ENCODE data around the gene CYP4V2. TPM values are rescaled to one million over a fixed set of nuclear protein-coding genes. Genes with fewer than 3 reads are reported as not detected.
A peak's percentile ranks its signal among the peaks of the same experiment; 100 is the strongest.

Gene CYP4V2
- polyA plus RNA-seq, result 10 to 100 TPM; 19.5 to 49.9 (median 25.8) TPM
- long read RNA-seq, donor 1, partial matches to known transcripts, result 9 of 11 reads
- long read RNA-seq, donor 1, other reads (novel, unspliced or antisense), result 0 of 11 reads
- long read RNA-seq, donor 2, partial matches to known transcripts, result 0 of 1 reads
- long read RNA-seq, donor 2, other reads (novel, unspliced or antisense), result 0 of 1 reads
- long read RNA-seq, donor 3, partial matches to known transcripts, result 8 of 9 reads
- long read RNA-seq, donor 3, other reads (novel, unspliced or antisense), result 0 of 9 reads
- long read RNA-seq, donor 4, result 0 reads
- long read RNA-seq, donor 5, result 0 reads
- long read RNA-seq, donor 6, partial matches to known transcripts, result 0 of 2 reads
- long read RNA-seq, donor 6, other reads (novel, unspliced or antisense), result 0 of 2 reads
- long read RNA-seq, donor 7, result 0 reads
- long read RNA-seq, donor 8, result 0 reads
- long read RNA-seq, donor 9, partial matches to known transcripts, result 0 of 2 reads
- long read RNA-seq, donor 9, other reads (novel, unspliced or antisense), result 0 of 2 reads
- long read RNA-seq, donor 10, partial matches to known transcripts, result 9 of 13 reads
- long read RNA-seq, donor 10, other reads (novel, unspliced or antisense), result 0 of 13 reads

GRCh38 chr4:186191200-186192065 lies at the start of gene CYP4V2:
Gene CYP4V2 (plus strand): TSS chr4:186191567. CDS start chr4:186191824, 257 bp downstream.
- WGBS, 3 donors, result 0 to 1% (median 0%) methylated on average over 56 to 107 of the region's 107 CpGs

GRCh38 chr4:186144198-186144945 lies 47.0 kb upstream of the CYP4V2 start:
- 1 to 3% (median 1%) methylated on average over 24 to 72 of the region's 72 CpGs for WGBS, 3 donors
- Histone ChIP-seq H3K27ac (ENCODE audit: low read depth in 1 of 3, low read length in 2 of 3) (peak overlapping the region; percentile 28 to 76 (median 56)), H3K27me3 (ENCODE audit: control insufficient read depth in 3 of 3, insufficient read depth in 3 of 3, low read length in 3 of 3) (peaks cover 0 to 3% (median 0%) of the 10 kb centered on the region in 3 donors), H3K4me3 (ENCODE audit: low read depth in 1 of 3, low read length in 3 of 3) (peak overlapping the region; percentile 29 to 71 (median 70)), H3K36me3 (ENCODE audit: control insufficient read depth in 3 of 3, insufficient read depth in 2 of 3, low read depth in 1 of 3, low read length in 3 of 3) (peaks cover 0 to under 1% (median 0%) of the 10 kb centered on the region in 3 donors), H3K4me1 (ENCODE audit: control insufficient read depth in 3 of 3, insufficient read depth in 2 of 3, low read depth in 1 of 3, low read length in 2 of 3) (peaks cover 0 to 12% (median 0%) of the 10 kb centered on the region in 3 donors), H3K9me3 (ENCODE audit: control insufficient read depth in 2 of 2, insufficient read depth in 1 of 2, low read depth in 1 of 2, low read length in 1 of 2) (no peaks in the 10 kb centered on the region)
- DNase-seq, result peak; percentile 29 to 80
- no peak for FAIRE-seq

More at GRCh38 chr4:186191200-186192065, at the start of gene CYP4V2:
- Histone ChIP-seq H3K27me3 (ENCODE audit: control insufficient read depth in 3 of 3, insufficient read depth in 3 of 3, low read length in 3 of 3) (no peaks in the 10 kb centered on the region), H3K27ac (ENCODE audit: low read depth in 1 of 3, low read length in 2 of 3) (peak within 1 kb of the TSS; percentile 99 to 100 (median 100)), H3K36me3 (ENCODE audit: control insufficient read depth in 3 of 3, insufficient read depth in 2 of 3, low read depth in 1 of 3, low read length in 3 of 3) (peaks cover 0 to 18% (median 6%) of the 10 kb centered on the region in 3 donors), H3K9me3 (ENCODE audit: control insufficient read depth in 2 of 2, insufficient read depth in 1 of 2, low read depth in 1 of 2, low read length in 1 of 2) (peaks cover 0 to 2% of the 10 kb centered on the region in 2 donors), H3K4me3 (ENCODE audit: low read depth in 1 of 3, low read length in 3 of 3) (peak within 1 kb of the TSS; percentile 85 to 100 (median 95)), H3K4me1 (ENCODE audit: control insufficient read depth in 3 of 3, insufficient read depth in 2 of 3, low read depth in 1 of 3, low read length in 2 of 3) (peaks cover 7 to 22% (median 9%) of the 10 kb centered on the region in 3 donors)
- DNase-seq, result peak; percentile 90 to 96
- FAIRE-seq, result no peak

- H3K27ac ChIP-seq (ENCODE audit: low read depth in 1 of 3, low read length in 2 of 3), result peak overlapping the region; percentile 28 to 64 (median 59)
- H3K4me1 ChIP-seq (ENCODE audit: control insufficient read depth in 3 of 3, insufficient read depth in 2 of 3, low read depth in 1 of 3, low read length in 2 of 3), result peaks cover 0 to 12% (median 0%) of the 10 kb centered on the region in 3 donors
- peaks cover 0 to 5% (median 0%) of the 10 kb centered on the region in 3 donors for H3K36me3 ChIP-seq (ENCODE audit: control insufficient read depth in 3 of 3, insufficient read depth in 2 of 3, low read depth in 1 of 3, low read length in 3 of 3)
- 1 to 3% (median 1%) methylated on average over 29 to 54 of the region's 54 CpGs for WGBS, 3 donors
- H3K4me3 ChIP-seq (ENCODE audit: low read depth in 1 of 3, low read length in 3 of 3), result peak overlapping the region; percentile 29 to 70 (median 56)
- H3K27me3 ChIP-seq (ENCODE audit: control insufficient read depth in 3 of 3, insufficient read depth in 3 of 3, low read length in 3 of 3), result peaks cover 0 to 3% (median 0%) of the 10 kb centered on the region in 3 donors
- no peaks in the 10 kb centered on the region for H3K9me3 ChIP-seq (ENCODE audit: control insufficient read depth in 2 of 2, insufficient read depth in 1 of 2, low read depth in 1 of 2, low read length in 1 of 2)
- FAIRE-seq, result no peak
- DNase-seq, result peak; percentile 42 to 80
Measured at GRCh38 chr4:186144946-186145569, 46.3 kb upstream of the CYP4V2 start.

GRCh38 chr4:186146458-186146857 lies 44.9 kb upstream of the CYP4V2 start:
- H3K4me3 ChIP-seq (ENCODE audit: low read depth in 1 of 3, low read length in 3 of 3), result no peak overlapping the region
- peaks cover 0 to 3% (median 0%) of the 10 kb centered on the region in 3 donors for H3K27me3 ChIP-seq (ENCODE audit: control insufficient read depth in 3 of 3, insufficient read depth in 3 of 3, low read length in 3 of 3)
- no peaks in the 10 kb centered on the region for H3K9me3 ChIP-seq (ENCODE audit: control insufficient read depth in 2 of 2, insufficient read depth in 1 of 2, low read depth in 1 of 2, low read length in 1 of 2)
- 73 to 90% (median 78%) methylated on average over 9 of the region's 9 CpGs for WGBS, 3 donors
- DNase-seq, result no peak
- H3K4me1 ChIP-seq (ENCODE audit: control insufficient read depth in 3 of 3, insufficient read depth in 2 of 3, low read depth in 1 of 3, low read length in 2 of 3), result peaks cover 0 to 12% (median 0%) of the 10 kb centered on the region in 3 donors
- peaks cover 0 to 8% (median 0%) of the 10 kb centered on the region in 3 donors for H3K36me3 ChIP-seq (ENCODE audit: control insufficient read depth in 3 of 3, insufficient read depth in 2 of 3, low read depth in 1 of 3, low read length in 3 of 3)
- no peak overlapping the region for H3K27ac ChIP-seq (ENCODE audit: low read depth in 1 of 3, low read length in 2 of 3)
- no peak for FAIRE-seq

DNA sequence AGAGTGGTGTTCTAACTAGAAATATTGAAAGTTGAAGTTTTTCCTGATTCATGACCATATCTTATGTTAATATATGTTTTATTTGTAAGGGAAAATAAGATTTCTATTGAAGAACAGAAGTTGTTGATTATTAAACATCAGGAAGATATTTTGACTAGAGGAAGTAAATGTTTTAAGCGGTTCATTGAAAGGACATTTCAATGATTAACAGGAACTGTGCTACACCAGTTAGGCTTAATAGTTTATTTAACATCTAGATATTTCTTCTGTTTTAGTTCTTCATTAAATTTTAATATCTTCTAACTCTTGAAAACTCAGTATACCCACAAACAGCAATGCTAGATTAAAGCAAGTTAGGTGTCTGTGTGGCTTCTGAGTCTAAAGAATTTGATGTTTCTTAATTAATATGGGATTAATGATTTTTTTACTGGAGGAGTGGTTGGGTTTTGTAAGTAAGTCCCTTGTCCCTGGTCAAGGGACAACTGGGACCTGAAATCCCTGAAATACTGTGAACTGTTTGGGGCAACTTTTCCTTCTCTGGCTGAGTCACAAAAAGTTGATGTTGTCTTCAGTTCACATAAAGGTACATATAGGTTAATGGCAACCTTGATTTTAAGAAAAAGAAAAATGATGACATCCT lies 42.9 kb upstream of the CYP4V2 start:
- WGBS, 3 donors, result 32 to 66% (median 47%) methylated on average over 1 of the region's 1 CpG
- Histone ChIP-seq H3K27ac (ENCODE audit: low read depth in 1 of 3, low read length in 2 of 3) (no peak overlapping the region), H3K4me3 (ENCODE audit: low read depth in 1 of 3, low read length in 3 of 3) (no peak overlapping the region), H3K4me1 (ENCODE audit: control insufficient read depth in 3 of 3, insufficient read depth in 2 of 3, low read depth in 1 of 3, low read length in 2 of 3) (peaks cover 0 to 12% (median 0%) of the 10 kb centered on the region in 3 donors), H3K9me3 (ENCODE audit: control insufficient read depth in 2 of 2, insufficient read depth in 1 of 2, low read depth in 1 of 2, low read length in 1 of 2) (no peaks in the 10 kb centered on the region), H3K36me3 (ENCODE audit: control insufficient read depth in 3 of 3, insufficient read depth in 2 of 3, low read depth in 1 of 3, low read length in 3 of 3) (peaks cover 0 to 16% (median 0%) of the 10 kb centered on the region in 3 donors), H3K27me3 (ENCODE audit: control insufficient read depth in 3 of 3, insufficient read depth in 3 of 3, low read length in 3 of 3) (peaks cover 0 to 3% (median 0%) of the 10 kb centered on the region in 3 donors)
- FAIRE-seq (no peak), DNase-seq (no peak)

DNA sequence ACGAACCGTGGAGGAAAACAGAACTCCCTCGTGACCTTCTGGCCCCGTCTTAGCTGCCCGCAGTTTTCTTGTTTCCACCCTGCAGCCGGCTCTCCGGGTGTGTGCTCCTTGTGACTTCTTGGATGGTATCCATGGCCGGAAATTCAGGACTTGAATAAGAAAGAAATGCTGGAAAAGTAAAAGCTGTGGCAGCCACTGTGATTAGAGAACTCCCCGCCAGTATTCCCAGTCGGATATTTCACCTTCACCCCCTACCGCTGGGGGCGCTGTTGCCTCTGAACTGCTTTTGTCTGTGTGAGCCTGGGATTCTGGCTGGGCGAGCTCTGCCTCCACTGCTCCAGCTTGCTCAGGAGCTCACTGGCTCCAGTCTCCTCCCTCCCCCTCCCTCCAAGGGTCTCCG lies 41.5 kb upstream of the CYP4V2 start:
- peak in 1 of 2 donors; percentile 24 for DNase-seq
- 60 to 76% (median 76%) methylated on average over 13 to 14 of the region's 14 CpGs for WGBS, 3 donors
- no peaks in the 10 kb centered on the region for H3K9me3 ChIP-seq (ENCODE audit: control insufficient read depth in 2 of 2, insufficient read depth in 1 of 2, low read depth in 1 of 2, low read length in 1 of 2)
- peaks cover 0 to 3% (median 0%) of the 10 kb centered on the region in 3 donors for H3K27me3 ChIP-seq (ENCODE audit: control insufficient read depth in 3 of 3, insufficient read depth in 3 of 3, low read length in 3 of 3)
- no peak overlapping the region for H3K27ac ChIP-seq (ENCODE audit: low read depth in 1 of 3, low read length in 2 of 3)
- peaks cover 0 to 26% (median 0%) of the 10 kb centered on the region in 3 donors for H3K36me3 ChIP-seq (ENCODE audit: control insufficient read depth in 3 of 3, insufficient read depth in 2 of 3, low read depth in 1 of 3, low read length in 3 of 3)
- no peak for FAIRE-seq
- peaks cover 0 to 5% (median 0%) of the 10 kb centered on the region in 3 donors for H3K4me1 ChIP-seq (ENCODE audit: control insufficient read depth in 3 of 3, insufficient read depth in 2 of 3, low read depth in 1 of 3, low read length in 2 of 3)
- H3K4me3 ChIP-seq (ENCODE audit: low read depth in 1 of 3, low read length in 3 of 3), result no peak overlapping the region

GRCh38 chr4:186150926-186151325 lies 40.4 kb upstream of the CYP4V2 start:
- 90 to 95% (median 91%) methylated on average over 13 of the region's 13 CpGs for WGBS, 3 donors
- Histone ChIP-seq H3K4me1 (ENCODE audit: control insufficient read depth in 3 of 3, insufficient read depth in 2 of 3, low read depth in 1 of 3, low read length in 2 of 3) (no peaks in the 10 kb centered on the region), H3K27ac (ENCODE audit: low read depth in 1 of 3, low read length in 2 of 3) (no peak overlapping the region), H3K36me3 (ENCODE audit: control insufficient read depth in 3 of 3, insufficient read depth in 2 of 3, low read depth in 1 of 3, low read length in 3 of 3) (peaks cover 0 to 27% (median 0%) of the 10 kb centered on the region in 3 donors), H3K27me3 (ENCODE audit: control insufficient read depth in 3 of 3, insufficient read depth in 3 of 3, low read length in 3 of 3) (peaks cover 0 to 3% (median 0%) of the 10 kb centered on the region in 3 donors), H3K9me3 (ENCODE audit: control insufficient read depth in 2 of 2, insufficient read depth in 1 of 2, low read depth in 1 of 2, low read length in 1 of 2) (no peaks in the 10 kb centered on the region), H3K4me3 (ENCODE audit: low read depth in 1 of 3, low read length in 3 of 3) (no peak overlapping the region)
- DNase-seq (no peak), FAIRE-seq (no peak)

Data from small intestine (tissue), 16 donors.